GM19099 (cell line): ENCODE measurements around the gene PPP1R18.

Experiments used
- POLR2A ChIP-seq: IDR thresholded peaks from 3 replicates; pipeline ENCODE4 v1.6.1; 2011; ENCODE audit warnings: low read depth; ENCODE audit not compliant: insufficient read length; ENCODE audit errors: extremely low read depth

PPP1R18 gene

GRCh38 chr6:30654798-30655742 lies 31.4 kb downstream of the PPP1R18 start:
- no peak for TF ChIP-seq POLR2A

- TF ChIP-seq POLR2A = no peak
These were observed 35.3 kb downstream of the PPP1R18 start for GRCh38 chr6:30651143-30651542.

GRCh38 chr6:30647242-30648116 lies 39.0 kb downstream of the PPP1R18 start:
- peak; percentile 53 for TF ChIP-seq POLR2A

- no peak for TF ChIP-seq POLR2A
These were observed 39.8 kb downstream of the PPP1R18 start, which contains the start of gene C6orf136 for GRCh38 chr6:30646450-30647241. Gene C6orf136 (plus strand): TSS chr6:30647133. CDS start chr6:30647232, 99 bp downstream.

- no peak for TF ChIP-seq POLR2A
These were observed 40.5 kb downstream of the PPP1R18 start for GRCh38 chr6:30645989-30646388.

- no peak for TF ChIP-seq POLR2A
These were observed 41.7 kb downstream of the PPP1R18 start for GRCh38 chr6:30644769-30645168.

- no peak for TF ChIP-seq POLR2A
These were observed 42.8 kb downstream of the PPP1R18 start for GRCh38 chr6:30643656-30644055.

- no peak for TF ChIP-seq POLR2A
These were observed 45.4 kb downstream of the PPP1R18 start for GRCh38 chr6:30641048-30641447.

- no peak for TF ChIP-seq POLR2A
These were observed 46.0 kb downstream of the PPP1R18 start for GRCh38 chr6:30640481-30640880.

- no peak for TF ChIP-seq POLR2A
These were observed 50.6 kb downstream of the PPP1R18 start for GRCh38 chr6:30635834-30636233.

GRCh38 chr6:30626484-30627366 lies 59.7 kb downstream of the PPP1R18 start, which contains the start of gene ATAT1:
Gene ATAT1 (plus strand): TSS chr6:30626874.
- peak; percentile 72 for TF ChIP-seq POLR2A
